K562 treated with DMSO at 1 percent for 12 hours (cell line): ENCODE results near the gene HHATL. TPM values are rescaled to one million over a fixed set of nuclear protein-coding genes. Genes with fewer than 3 reads are reported as not detected.

ENCODE experiments used
- total RNA-seq: library from RNA; unstranded; fragments of 300-600 nt; gene quantifications from 2 replicates; pipeline ENCODE4 v1.2.3, GENCODE V29; 2022; ENCODE audit not compliant: insufficient read depth

HHATL gene
- total RNA-seq = not detected in 2 replicates

DNA sequence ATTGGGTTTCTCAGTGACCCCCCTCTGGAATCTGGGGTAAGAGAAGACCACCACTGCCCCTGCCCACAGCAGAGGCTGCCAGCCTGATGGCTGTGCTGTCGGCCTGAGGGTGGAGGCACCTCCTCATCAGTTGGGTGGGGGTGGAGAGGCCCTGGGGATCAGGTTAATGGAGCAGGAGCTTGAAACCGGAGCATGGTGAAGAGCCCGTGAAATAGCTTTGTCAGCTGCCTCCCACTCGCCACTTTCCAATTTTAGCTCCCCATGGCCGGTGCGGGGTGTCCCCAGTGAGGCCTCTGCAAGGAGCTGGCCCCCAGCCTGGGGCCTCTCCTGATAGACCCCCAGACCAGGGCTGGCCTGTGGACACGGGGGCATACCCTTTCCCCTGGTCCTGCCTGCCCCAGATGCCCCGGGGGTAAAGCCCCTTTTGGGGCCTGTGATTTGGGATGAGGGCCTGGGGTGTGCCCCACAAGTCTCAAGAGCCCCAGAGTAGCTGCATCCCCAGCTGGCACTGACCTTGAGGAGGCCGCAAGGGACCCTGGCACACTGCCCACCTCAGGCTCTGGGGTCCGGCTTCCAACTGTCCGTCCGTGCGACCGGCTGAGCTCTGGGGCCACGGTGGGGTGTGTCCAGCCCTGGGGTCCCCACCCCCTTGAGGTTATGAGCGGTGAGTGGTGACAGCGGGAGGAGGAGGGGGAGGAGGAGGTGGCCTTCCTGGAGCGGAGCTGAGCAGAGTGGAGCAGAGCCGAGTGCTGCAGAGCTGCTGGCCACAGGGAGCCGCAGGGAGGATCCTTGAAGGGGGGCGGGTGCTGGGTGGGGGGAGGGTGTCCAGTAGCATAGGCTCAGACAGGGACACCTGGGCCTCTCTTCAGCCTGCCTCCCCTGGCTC lies at the start of gene HHATL:
Gene HHATL, minus strand, starts transcription at position 733 of the 886 bp plus-strand sequence. CDS start 1,972 bp downstream, outside the sequence.

DNA sequence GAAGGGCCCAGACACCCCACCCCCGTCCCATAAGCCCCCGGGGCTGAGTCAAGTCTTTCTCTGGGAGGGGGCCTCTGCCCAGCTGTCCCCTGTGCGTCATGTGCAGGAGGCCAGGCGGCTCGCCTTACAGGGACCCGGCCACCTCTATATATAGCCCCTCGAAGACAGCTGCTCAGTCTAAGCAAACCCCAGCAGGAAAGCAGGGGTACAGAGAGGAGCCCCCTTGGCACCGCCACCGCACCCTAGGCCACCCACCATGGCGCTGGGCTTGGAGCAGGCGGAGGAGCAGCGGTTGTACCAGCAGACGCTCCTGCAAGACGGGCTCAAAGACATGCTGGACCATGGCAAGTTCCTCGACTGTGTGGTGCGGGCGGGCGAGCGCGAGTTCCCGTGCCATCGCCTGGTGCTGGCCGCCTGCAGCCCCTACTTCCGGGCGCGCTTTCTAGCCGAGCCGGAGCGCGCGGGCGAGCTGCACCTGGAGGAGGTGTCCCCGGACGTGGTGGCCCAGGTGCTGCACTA lies 17.2 kb downstream of the HHATL start, which contains the start of gene KLHL40:
Gene KLHL40, plus strand, starts transcription at position 175 of the 519 bp plus-strand sequence. Its CDS starts 82 bp downstream, at position 257.

GRCh38 chr3:42653560-42654330 lies 48.9 kb downstream of the HHATL start, which contains the start of gene ZBTB47:
Gene ZBTB47, plus strand, starts transcription at chr3:42653697. Its CDS starts 4,659 bp downstream, at chr3:42658356.

Other genes starting within 250 kb of the HHATL start
- gene VIPR1, start 200.2 kb downstream of the HHATL start, total RNA-seq = not detected in 2 replicates
- 38.7 and 83.7 TPM in 2 replicates for gene SEC22C, start 120.8 kb downstream of the HHATL start, total RNA-seq
- 64.0 and 84.1 TPM in 2 replicates for gene SS18L2, start 111.9 kb downstream of the HHATL start, total RNA-seq
- gene NKTR, start 102.1 kb downstream of the HHATL start, total RNA-seq = 6.0 and 35.9 TPM in 2 replicates
- 1.2 and 1.6 TPM in 2 replicates for gene ZBTB47, start 49.1 kb downstream of the HHATL start, total RNA-seq
- gene KLHL40, start 17.3 kb downstream of the HHATL start, total RNA-seq = not detected in 2 replicates
- gene CCDC13, start 70.5 kb upstream of the HHATL start, total RNA-seq = not detected in 2 replicates
- 108 and 158 TPM in 2 replicates for gene HIGD1A, start 101.7 kb upstream of the HHATL start, total RNA-seq
- 0.48 TPM in 1 of 2 replicates, not detected in the other for gene ACKR2, start 106.6 kb upstream of the HHATL start, total RNA-seq
- not detected in 2 replicates for gene CYP8B1, start 173.1 kb upstream of the HHATL start, total RNA-seq
- gene ZNF662, start 203.3 kb upstream of the HHATL start, total RNA-seq = 0.27 and 1.4 TPM in 2 replicates